Gastrocnemius medialis (tissue), 4 donors: ENCODE measurements around the gene EEF1A2.

Experiments
- POLR2A ChIP-seq, 2 donors: fragments of 450-650 bp; IDR thresholded peaks; one replicate each; pipeline ENCODE4 v1.6.1; 2017; ENCODE audit warnings: antibody characterized with exemption in 2 of 2, mild to moderate bottlenecking in 2 of 2, moderate library complexity in 2 of 2
- TF ChIP-seq, protein P1 (sequence below), 5 experiments: fragments of 450-650 bp in 3 of 5; fragments of 200-600 bp in 2 of 5; sonication (generic) in 2 of 5; IDR thresholded peaks in 4 of 5; conservative IDR thresholded peaks in 1 of 5; 1 replicate in 4 of 5; 2 replicates in 1 of 5; pipeline ENCODE4 v1.5.1; 2016 to 2019; ENCODE audit warnings: antibody characterized with exemption in 5 of 5, mild to moderate bottlenecking in 3 of 5, moderate library complexity in 3 of 5

DNA sequence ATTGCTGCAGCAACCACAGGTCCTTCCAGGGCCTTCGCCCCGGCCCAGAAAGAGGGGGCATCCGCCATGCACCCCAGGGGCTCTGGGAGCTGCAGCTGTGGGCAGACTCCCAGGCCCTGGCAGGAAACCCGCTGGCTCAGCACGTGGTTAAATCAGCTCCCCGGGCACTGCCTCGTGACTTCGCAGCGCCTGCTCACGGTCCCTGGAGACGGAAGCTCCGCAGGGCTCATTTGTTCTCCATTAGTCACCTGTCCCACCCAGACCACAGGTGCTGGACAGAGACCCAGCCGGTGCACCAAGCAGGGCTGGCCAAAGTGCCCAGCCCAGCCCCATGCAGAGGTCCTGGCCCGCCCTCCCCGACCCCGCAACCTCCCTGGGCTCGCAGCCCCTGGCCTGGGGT lies 41.1 kb downstream of the EEF1A2 start:
- TF ChIP-seq POLR2A (IDR thresholded peaks at IDR 0.05), result no peak
- TF ChIP-seq, protein P1, sequence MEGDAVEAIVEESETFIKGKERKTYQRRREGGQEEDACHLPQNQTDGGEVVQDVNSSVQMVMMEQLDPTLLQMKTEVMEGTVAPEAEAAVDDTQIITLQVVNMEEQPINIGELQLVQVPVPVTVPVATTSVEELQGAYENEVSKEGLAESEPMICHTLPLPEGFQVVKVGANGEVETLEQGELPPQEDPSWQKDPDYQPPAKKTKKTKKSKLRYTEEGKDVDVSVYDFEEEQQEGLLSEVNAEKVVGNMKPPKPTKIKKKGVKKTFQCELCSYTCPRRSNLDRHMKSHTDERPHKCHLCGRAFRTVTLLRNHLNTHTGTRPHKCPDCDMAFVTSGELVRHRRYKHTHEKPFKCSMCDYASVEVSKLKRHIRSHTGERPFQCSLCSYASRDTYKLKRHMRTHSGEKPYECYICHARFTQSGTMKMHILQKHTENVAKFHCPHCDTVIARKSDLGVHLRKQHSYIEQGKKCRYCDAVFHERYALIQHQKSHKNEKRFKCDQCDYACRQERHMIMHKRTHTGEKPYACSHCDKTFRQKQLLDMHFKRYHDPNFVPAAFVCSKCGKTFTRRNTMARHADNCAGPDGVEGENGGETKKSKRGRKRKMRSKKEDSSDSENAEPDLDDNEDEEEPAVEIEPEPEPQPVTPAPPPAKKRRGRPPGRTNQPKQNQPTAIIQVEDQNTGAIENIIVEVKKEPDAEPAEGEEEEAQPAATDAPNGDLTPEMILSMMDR (IDR thresholded peaks at IDR 0.05 in 4 of 5, conservative IDR thresholded peaks at IDR 0.05 in 1 of 5), result no peak
